Measurements from ENCODE around the gene TMEM244. TPM values are rescaled to one million over a fixed set of nuclear protein-coding genes. Genes with fewer than 3 reads are reported as not detected.

The TMEM244 gene
- total and polyA plus RNA-seq, 9 of the 15 experiments (the other 6 are each of a cell fraction or from before 2014, with no cell fraction given), result not detected

DNA sequence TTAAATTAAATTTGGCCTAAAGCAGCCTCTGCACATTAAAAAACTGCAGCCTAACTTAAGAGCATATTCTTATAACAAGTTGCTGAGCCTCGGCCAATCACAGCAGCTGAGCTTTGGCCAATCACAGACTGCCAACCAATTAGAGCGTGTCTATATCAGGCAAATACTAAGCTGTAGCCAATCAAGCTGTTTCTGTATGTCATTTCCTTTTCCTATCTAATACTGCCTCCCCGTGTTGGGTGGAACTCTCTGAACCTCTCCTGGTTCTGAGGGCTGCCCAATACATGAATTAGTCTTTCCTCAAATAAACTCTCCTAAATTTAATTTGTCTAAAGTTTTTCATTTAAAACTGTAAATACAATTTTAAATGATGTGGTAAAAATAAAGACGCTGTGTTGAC, 3.9 kb upstream of the TMEM244 start (continued):
- TF ChIP-seq JUND (IDR thresholded peaks at IDR 0.05; ENCODE audit: borderline replicate concordance, low read depth, low read length) (0 out of 2 replicates have a peak, but pooled peaks have one; percentile 23), JUND (tag; IDR thresholded peaks at IDR 0.05; ENCODE audit: borderline replicate concordance, low read depth, low read length) (no peak), PHF8 (IDR thresholded peaks at IDR 0.05; ENCODE audit: borderline replicate concordance, low read length) (no peak), POLR2B (IDR thresholded peaks at IDR 0.05; ENCODE audit: low read depth, partially characterized antibody) (no peak), TCF3 (CRISPR knock-in tag; IDR thresholded peaks at IDR 0.05) (no peak), FOXJ3 (CRISPR knock-in tag; IDR thresholded peaks at IDR 0.05) (no peak), EGR1 (conservative IDR thresholded peaks at IDR 0.05) (no peak), ATF1 (CRISPR knock-in tag; IDR thresholded peaks at IDR 0.05) (no peak), ATF1 (tag; IDR thresholded peaks at IDR 0.05) (peak; percentile 35; the same call in 1 of the 2 replicates), SOX6 (IDR thresholded peaks at IDR 0.05) (no peak), SRF (CRISPR knock-in tag; IDR thresholded peaks at IDR 0.05) (0 out of 4 replicates have a peak, but pooled peaks of 1 of the 2 experiments have one; percentile 62), ZBED1 (IDR thresholded peaks at IDR 0.05) (no peak), JUNB (CRISPR knock-in tag; conservative IDR thresholded peaks at IDR 0.05) (no peak)
- TF ChIP-seq, protein P1, sequence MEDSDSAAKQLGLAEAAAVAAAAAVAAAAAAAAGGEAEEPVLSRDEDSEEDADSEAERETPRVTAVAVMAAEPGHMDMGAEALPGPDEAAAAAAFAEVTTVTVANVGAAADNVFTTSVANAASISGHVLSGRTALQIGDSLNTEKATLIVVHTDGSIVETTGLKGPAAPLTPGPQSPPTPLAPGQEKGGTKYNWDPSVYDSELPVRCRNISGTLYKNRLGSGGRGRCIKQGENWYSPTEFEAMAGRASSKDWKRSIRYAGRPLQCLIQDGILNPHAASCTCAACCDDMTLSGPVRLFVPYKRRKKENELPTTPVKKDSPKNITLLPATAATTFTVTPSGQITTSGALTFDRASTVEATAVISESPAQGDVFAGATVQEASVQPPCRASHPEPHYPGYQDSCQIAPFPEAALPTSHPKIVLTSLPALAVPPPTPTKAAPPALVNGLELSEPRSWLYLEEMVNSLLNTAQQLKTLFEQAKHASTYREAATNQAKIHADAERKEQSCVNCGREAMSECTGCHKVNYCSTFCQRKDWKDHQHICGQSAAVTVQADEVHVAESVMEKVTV (CRISPR knock-in tag; IDR thresholded peaks at IDR 0.05), result peak; percentile 51
- TF ChIP-seq, protein P2, sequence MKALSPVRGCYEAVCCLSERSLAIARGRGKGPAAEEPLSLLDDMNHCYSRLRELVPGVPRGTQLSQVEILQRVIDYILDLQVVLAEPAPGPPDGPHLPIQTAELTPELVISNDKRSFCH (CRISPR knock-in tag; IDR thresholded peaks at IDR 0.05), result no peak
- TF ChIP-seq, protein P2 (tag; IDR thresholded peaks at IDR 0.05), result no peak
- TF ChIP-seq, protein P3, sequence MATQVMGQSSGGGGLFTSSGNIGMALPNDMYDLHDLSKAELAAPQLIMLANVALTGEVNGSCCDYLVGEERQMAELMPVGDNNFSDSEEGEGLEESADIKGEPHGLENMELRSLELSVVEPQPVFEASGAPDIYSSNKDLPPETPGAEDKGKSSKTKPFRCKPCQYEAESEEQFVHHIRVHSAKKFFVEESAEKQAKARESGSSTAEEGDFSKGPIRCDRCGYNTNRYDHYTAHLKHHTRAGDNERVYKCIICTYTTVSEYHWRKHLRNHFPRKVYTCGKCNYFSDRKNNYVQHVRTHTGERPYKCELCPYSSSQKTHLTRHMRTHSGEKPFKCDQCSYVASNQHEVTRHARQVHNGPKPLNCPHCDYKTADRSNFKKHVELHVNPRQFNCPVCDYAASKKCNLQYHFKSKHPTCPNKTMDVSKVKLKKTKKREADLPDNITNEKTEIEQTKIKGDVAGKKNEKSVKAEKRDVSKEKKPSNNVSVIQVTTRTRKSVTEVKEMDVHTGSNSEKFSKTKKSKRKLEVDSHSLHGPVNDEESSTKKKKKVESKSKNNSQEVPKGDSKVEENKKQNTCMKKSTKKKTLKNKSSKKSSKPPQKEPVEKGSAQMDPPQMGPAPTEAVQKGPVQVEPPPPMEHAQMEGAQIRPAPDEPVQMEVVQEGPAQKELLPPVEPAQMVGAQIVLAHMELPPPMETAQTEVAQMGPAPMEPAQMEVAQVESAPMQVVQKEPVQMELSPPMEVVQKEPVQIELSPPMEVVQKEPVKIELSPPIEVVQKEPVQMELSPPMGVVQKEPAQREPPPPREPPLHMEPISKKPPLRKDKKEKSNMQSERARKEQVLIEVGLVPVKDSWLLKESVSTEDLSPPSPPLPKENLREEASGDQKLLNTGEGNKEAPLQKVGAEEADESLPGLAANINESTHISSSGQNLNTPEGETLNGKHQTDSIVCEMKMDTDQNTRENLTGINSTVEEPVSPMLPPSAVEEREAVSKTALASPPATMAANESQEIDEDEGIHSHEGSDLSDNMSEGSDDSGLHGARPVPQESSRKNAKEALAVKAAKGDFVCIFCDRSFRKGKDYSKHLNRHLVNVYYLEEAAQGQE (IDR thresholded peaks at IDR 0.05; ENCODE audit: borderline replicate concordance), result peak; percentile 86
- TF ChIP-seq, protein P3 (CRISPR knock-in tag; IDR thresholded peaks at IDR 0.05; ENCODE audit: low read depth), result no peak

Data from K562 (cell line).